ENCODE data around the gene RXYLT1. TPM values are rescaled to one million over a fixed set of nuclear protein-coding genes. Genes with fewer than 3 reads are reported as not detected.
"Not testable (repeated sequence)": the region's sequence is repeated elsewhere in the genome, so short reads cannot be mapped to it uniquely, and the experiment has no call there.

Gene RXYLT1
- total and polyA plus RNA-seq, 2 experiments from 2014 or later: 13.8 to 24.1 TPM

GRCh38 chr12:63841011-63841410 lies 61.3 kb downstream of the RXYLT1 start:
- no peak for TF ChIP-seq CTCF (IDR thresholded peaks at IDR 0.05; ENCODE audit: low read depth, low read length)
- no peak for DNase-seq (ENCODE audit: low read depth in 1 of 2, low spot score in 1 of 2)
- no peaks in the 10 kb centered on the region for H3K9me3 ChIP-seq (ENCODE audit: low read depth)
- H3K27me3 ChIP-seq: no peaks in the 10 kb centered on the region
- H3K4me1 ChIP-seq (ENCODE audit: low read depth): no peaks in the 10 kb centered on the region
- H3K36me3 ChIP-seq: no peaks in the 10 kb centered on the region
- no peak overlapping the region for H3K4me3 ChIP-seq
- H3K27ac ChIP-seq: no peak overlapping the region

GRCh38 chr12:63841571-63841970 lies 61.9 kb downstream of the RXYLT1 start:
- no peak for TF ChIP-seq CTCF (IDR thresholded peaks at IDR 0.05; ENCODE audit: low read depth, low read length)
- H3K4me3 ChIP-seq: no peak overlapping the region
- DNase-seq (ENCODE audit: low read depth in 1 of 2, low spot score in 1 of 2): no peak

GRCh38 chr12:63842750-63843149 lies 63.0 kb downstream of the RXYLT1 start:
- H3K9me3 ChIP-seq (ENCODE audit: low read depth); H3K36me3 ChIP-seq; H3K4me3 ChIP-seq; H3K27me3 ChIP-seq; DNase-seq (ENCODE audit: low read depth in 1 of 2, low spot score in 1 of 2); H3K4me1 ChIP-seq (ENCODE audit: low read depth); H3K27ac ChIP-seq: not testable (repeated sequence)

More at GRCh38 chr12:63841571-63841970, 61.9 kb downstream of the RXYLT1 start:
- H3K27me3 ChIP-seq: no peaks in the 10 kb centered on the region
- H3K4me1 ChIP-seq (ENCODE audit: low read depth): no peaks in the 10 kb centered on the region
- H3K36me3 ChIP-seq: no peaks in the 10 kb centered on the region
- H3K27ac ChIP-seq: no peak overlapping the region
- H3K9me3 ChIP-seq (ENCODE audit: low read depth): no peaks in the 10 kb centered on the region

- TF ChIP-seq CTCF (IDR thresholded peaks at IDR 0.05; ENCODE audit: low read depth, low read length): no peak
- Histone ChIP-seq H3K36me3 (no peaks in the 10 kb centered on the region), H3K4me3 (peak overlapping the region; percentile 85), H3K27ac (no peak overlapping the region), H3K4me1 (ENCODE audit: low read depth) (no peaks in the 10 kb centered on the region), H3K27me3 (no peaks in the 10 kb centered on the region), H3K9me3 (ENCODE audit: low read depth) (no peaks in the 10 kb centered on the region)
- DNase-seq (ENCODE audit: low read depth in 1 of 2, low spot score in 1 of 2): no peak
Observed at GRCh38 chr12:63843254-63843720, 63.6 kb downstream of the RXYLT1 start.

GRCh38 chr12:63843721-63844390 lies 64.1 kb downstream of the RXYLT1 start:
- Histone ChIP-seq H3K4me3 (peak overlapping the region; percentile 85), H3K36me3 (no peaks in the 10 kb centered on the region), H3K4me1 (ENCODE audit: low read depth) (no peaks in the 10 kb centered on the region), H3K9me3 (ENCODE audit: low read depth) (no peaks in the 10 kb centered on the region), H3K27me3 (no peaks in the 10 kb centered on the region), H3K27ac (peak overlapping the region; percentile 44)
- TF ChIP-seq CTCF (IDR thresholded peaks at IDR 0.05; ENCODE audit: low read depth, low read length): peak; percentile 84
- DNase-seq (ENCODE audit: low read depth in 1 of 2, low spot score in 1 of 2): peak; percentile 96 to 99

Measured in cardiac muscle cell (in vitro differentiated cells and primary cell).